Measurements from ENCODE around the gene CD164. TPM values are rescaled to one million over a fixed set of nuclear protein-coding genes. Genes with fewer than 3 reads are reported as not detected.
A peak's percentile ranks its signal among the peaks of the same experiment; 100 is the strongest.

The CD164 gene
- total RNA-seq, 1 experiment from 2014 or later = 95.6 TPM

DNA sequence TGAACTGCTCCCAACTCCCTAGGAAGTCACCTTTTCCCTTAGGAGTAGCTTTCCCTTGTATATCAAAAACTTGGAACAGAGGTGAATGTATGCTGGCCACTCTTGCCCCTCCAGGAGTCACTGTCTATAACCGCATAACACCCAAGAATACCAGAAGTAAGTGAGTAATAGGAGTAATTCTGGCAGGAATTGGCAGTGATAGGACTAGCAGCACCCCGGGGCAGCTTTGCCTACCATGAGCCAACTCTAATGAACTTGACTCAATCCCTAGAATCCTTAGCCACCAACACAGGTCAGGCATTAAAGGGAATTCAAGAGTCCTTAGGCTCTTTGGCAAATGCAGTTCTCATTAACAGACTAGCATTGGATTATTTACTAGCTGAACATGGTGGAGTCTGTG, 28.8 kb upstream of the CD164 start:
- Histone ChIP-seq H3K27ac (ENCODE audit: low read length) (no peak overlapping the region), H3K4me1 (ENCODE audit: insufficient read depth, low read length) (no peaks in the 10 kb centered on the region), H3K27me3 (ENCODE audit: low read length) (no peaks in the 10 kb centered on the region), H3K36me3 (ENCODE audit: low read depth, low read length) (no peaks in the 10 kb centered on the region), H2AFZ (ENCODE audit: low read length) (no peak overlapping the region), H3F3A (ENCODE audit: low read length, unreplicated experiment) (no peaks in the 10 kb centered on the region), H3K4me2 (ENCODE audit: low read length) (no peak overlapping the region), H3K9me2 (replicated peaks; ENCODE audit: low read length) (no peaks in the 10 kb centered on the region), H3K79me2 (ENCODE audit: low read length) (no peaks in the 10 kb centered on the region), H3K9ac (ENCODE audit: low read length) (no peak overlapping the region), H4K20me1 (ENCODE audit: low read length) (no peaks in the 10 kb centered on the region), H3K9me3 (ENCODE audit: low read length) (no peaks in the 10 kb centered on the region), H3K4me3 (ENCODE audit: low read length) (no peak overlapping the region)
- ChIA-PET CTCF (no interaction called here), POLR2A (ENCODE audit: unreplicated experiment) (no interaction called here)
- no TSS peak for BruUV-seq (replicated peaks)
- ATAC-seq (no peak), DNase-seq (peak; percentile 22)
- intact Hi-C loops (cut with micrococcal nuclease) = no loop called here
- no peak for TF ChIP-seq CTCF (conservative IDR thresholded peaks at IDR 0.05; ENCODE audit: low read depth, low read length)
- TF ChIP-seq EZH2 (IDR thresholded peaks at IDR 0.05; ENCODE audit: low read length, unreplicated experiment) = no peak
- no peak for TF ChIP-seq EZH2phosphoT487 (IDR thresholded peaks at IDR 0.05; ENCODE audit: borderline replicate concordance, low read length)

GRCh38 chr6:109406196-109406595, 23.9 kb upstream of the CD164 start:
- ChIA-PET POLR2A (ENCODE audit: unreplicated experiment) (no interaction called here), CTCF (no interaction called here)
- no peak overlapping the region for H3K9ac ChIP-seq (ENCODE audit: low read length)
- no peak overlapping the region for H3K27ac ChIP-seq (ENCODE audit: low read length)
- no TSS peak for BruUV-seq (replicated peaks)
- ATAC-seq = no peak
- DNase-seq = no peak
- no peak overlapping the region for H2AFZ ChIP-seq (ENCODE audit: low read length)
- H3K4me1 ChIP-seq (ENCODE audit: insufficient read depth, low read length) = no peaks in the 10 kb centered on the region
- intact Hi-C loops (cut with micrococcal nuclease) = no loop called here
- no peaks in the 10 kb centered on the region for H3K9me3 ChIP-seq (ENCODE audit: low read length)
- no peaks in the 10 kb centered on the region for H3K36me3 ChIP-seq (ENCODE audit: low read depth, low read length)
- H3F3A ChIP-seq (ENCODE audit: low read length, unreplicated experiment) = no peaks in the 10 kb centered on the region
- H3K9me2 ChIP-seq (replicated peaks; ENCODE audit: low read length) = no peaks in the 10 kb centered on the region
- H3K27me3 ChIP-seq (ENCODE audit: low read length) = no peaks in the 10 kb centered on the region
- no peak overlapping the region for H3K4me3 ChIP-seq (ENCODE audit: low read length)
- no peak for TF ChIP-seq CTCF (conservative IDR thresholded peaks at IDR 0.05; ENCODE audit: low read depth, low read length)
- no peak for TF ChIP-seq EZH2phosphoT487 (IDR thresholded peaks at IDR 0.05; ENCODE audit: borderline replicate concordance, low read length)
- H4K20me1 ChIP-seq (ENCODE audit: low read length) = no peaks in the 10 kb centered on the region
- no peak overlapping the region for H3K4me2 ChIP-seq (ENCODE audit: low read length)
- no peaks in the 10 kb centered on the region for H3K79me2 ChIP-seq (ENCODE audit: low read length)

DNA sequence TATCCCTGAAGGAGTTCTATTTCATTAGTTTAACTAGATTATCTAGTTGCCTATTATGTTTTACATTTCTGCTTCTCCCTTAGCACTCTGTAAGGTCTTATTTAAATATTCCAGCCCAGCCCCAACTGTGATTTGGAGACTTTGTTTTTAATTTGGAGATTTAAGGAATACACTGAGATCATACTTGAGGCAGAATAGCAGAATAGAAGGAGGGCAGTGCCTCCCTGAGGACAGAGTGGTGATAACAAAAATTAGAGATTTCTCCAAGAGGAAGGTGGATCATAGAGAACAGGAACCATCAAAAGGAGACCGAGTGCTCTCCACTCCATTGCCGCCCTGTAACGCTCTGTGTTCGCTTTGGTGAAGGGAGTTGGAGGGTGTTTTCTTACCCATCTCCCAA, 14.8 kb upstream of the CD164 start:
- Histone ChIP-seq H3K36me3 (ENCODE audit: low read depth, low read length) (no peaks in the 10 kb centered on the region), H3F3A (ENCODE audit: low read length, unreplicated experiment) (no peaks in the 10 kb centered on the region), H3K9me2 (replicated peaks; ENCODE audit: low read length) (no peaks in the 10 kb centered on the region), H3K9me3 (ENCODE audit: low read length) (no peaks in the 10 kb centered on the region), H3K4me2 (ENCODE audit: low read length) (no peak overlapping the region), H3K9ac (ENCODE audit: low read length) (no peak overlapping the region), H4K20me1 (ENCODE audit: low read length) (no peaks in the 10 kb centered on the region), H3K27me3 (ENCODE audit: low read length) (no peaks in the 10 kb centered on the region), H3K4me1 (ENCODE audit: insufficient read depth, low read length) (peaks cover 10% of the 10 kb centered on the region), H3K27ac (ENCODE audit: low read length) (no peak overlapping the region), H3K79me2 (ENCODE audit: low read length) (no peaks in the 10 kb centered on the region), H2AFZ (ENCODE audit: low read length) (peak overlapping the region; percentile 16; the same call in 1 of the 2 replicates), H3K4me3 (ENCODE audit: low read length) (no peak overlapping the region)
- intact Hi-C loops (cut with micrococcal nuclease) = loop anchor here (1.0 kb wide), 2 partner anchors 210 to 214 kb away; no protein-coding TSS in a partner anchor
- BruUV-seq (replicated peaks) = no TSS peak
- ChIA-PET POLR2A (ENCODE audit: unreplicated experiment) (no interaction called here), CTCF (interaction anchor here (1.0 kb wide), 1 partner anchor 208 kb away, joined by 3 read pairs; no protein-coding TSS in a partner anchor)
- ATAC-seq (peak; percentile 78), DNase-seq (peak; percentile 46)
- TF ChIP-seq CTCF (conservative IDR thresholded peaks at IDR 0.05; ENCODE audit: low read depth, low read length) = peak; percentile 64
- no peak for TF ChIP-seq EZH2phosphoT487 (IDR thresholded peaks at IDR 0.05; ENCODE audit: borderline replicate concordance, low read length)

All from PC-3 (cell line).